ENCODE data around the gene SPOCK1.

The SPOCK1 gene

DNA sequence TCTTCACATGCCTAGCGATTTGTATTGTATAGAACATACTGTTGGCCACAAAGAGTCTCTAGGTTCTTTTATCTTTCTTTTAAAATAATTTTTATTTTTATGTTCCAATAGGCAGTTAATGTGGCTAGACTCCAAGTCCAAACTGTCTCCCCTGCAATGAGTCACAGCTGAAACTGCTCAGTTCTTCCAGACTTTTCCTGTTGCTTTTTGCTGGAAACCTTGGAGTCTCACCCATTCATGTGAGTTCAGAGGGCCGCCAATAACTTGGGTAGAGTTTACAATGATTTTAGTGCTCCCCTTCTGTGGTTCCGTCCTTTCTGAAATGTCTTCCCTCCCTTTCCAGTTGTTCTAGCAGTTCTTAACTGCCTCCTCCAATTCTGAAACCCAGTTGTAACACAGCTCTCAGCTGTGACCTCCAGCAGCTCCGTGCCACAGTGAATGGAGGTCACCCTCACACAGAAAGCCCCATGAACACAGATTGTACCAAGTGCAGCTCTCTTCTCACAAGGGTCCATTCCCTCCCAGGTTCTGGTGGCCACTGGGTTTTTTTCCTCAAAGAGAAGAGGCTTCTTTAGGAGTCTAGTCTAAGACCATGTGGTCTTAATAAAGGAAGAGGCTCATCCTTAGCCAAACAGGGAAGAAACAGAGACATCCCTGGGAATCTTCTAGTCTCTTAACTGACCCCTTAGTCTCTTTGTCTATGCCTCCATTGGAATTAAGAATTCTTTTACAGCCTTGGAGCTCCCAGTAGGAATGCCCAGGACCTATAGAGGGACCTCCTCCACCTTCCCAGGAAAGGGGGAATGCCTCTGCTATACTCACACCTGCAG, 198.5 kb downstream of the SPOCK1 start:
- TF ChIP-seq, protein P1, sequence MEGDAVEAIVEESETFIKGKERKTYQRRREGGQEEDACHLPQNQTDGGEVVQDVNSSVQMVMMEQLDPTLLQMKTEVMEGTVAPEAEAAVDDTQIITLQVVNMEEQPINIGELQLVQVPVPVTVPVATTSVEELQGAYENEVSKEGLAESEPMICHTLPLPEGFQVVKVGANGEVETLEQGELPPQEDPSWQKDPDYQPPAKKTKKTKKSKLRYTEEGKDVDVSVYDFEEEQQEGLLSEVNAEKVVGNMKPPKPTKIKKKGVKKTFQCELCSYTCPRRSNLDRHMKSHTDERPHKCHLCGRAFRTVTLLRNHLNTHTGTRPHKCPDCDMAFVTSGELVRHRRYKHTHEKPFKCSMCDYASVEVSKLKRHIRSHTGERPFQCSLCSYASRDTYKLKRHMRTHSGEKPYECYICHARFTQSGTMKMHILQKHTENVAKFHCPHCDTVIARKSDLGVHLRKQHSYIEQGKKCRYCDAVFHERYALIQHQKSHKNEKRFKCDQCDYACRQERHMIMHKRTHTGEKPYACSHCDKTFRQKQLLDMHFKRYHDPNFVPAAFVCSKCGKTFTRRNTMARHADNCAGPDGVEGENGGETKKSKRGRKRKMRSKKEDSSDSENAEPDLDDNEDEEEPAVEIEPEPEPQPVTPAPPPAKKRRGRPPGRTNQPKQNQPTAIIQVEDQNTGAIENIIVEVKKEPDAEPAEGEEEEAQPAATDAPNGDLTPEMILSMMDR (IDR thresholded peaks at IDR 0.05): no peak

- TF ChIP-seq, protein P1 (IDR thresholded peaks at IDR 0.05): no peak
These were observed 202.8 kb downstream of the SPOCK1 start for GRCh38 chr5:137296213-137296781.

GRCh38 chr5:137294604-137295003, 204.5 kb downstream of the SPOCK1 start:
- TF ChIP-seq, protein P1 (IDR thresholded peaks at IDR 0.05): no peak

- TF ChIP-seq, protein P1 (IDR thresholded peaks at IDR 0.05): no peak
These were observed 206.6 kb downstream of the SPOCK1 start for GRCh38 chr5:137292461-137293027.

GRCh38 chr5:137291436-137291835, 207.7 kb downstream of the SPOCK1 start:
- TF ChIP-seq, protein P1 (IDR thresholded peaks at IDR 0.05): no peak

GRCh38 chr5:137291031-137291430, 208.1 kb downstream of the SPOCK1 start:
- TF ChIP-seq, protein P1 (IDR thresholded peaks at IDR 0.05): no peak

GRCh38 chr5:137290373-137290772, 208.8 kb downstream of the SPOCK1 start:
- TF ChIP-seq, protein P1 (IDR thresholded peaks at IDR 0.05): no peak
